Measurements from ENCODE around the gene SMIM12. TPM values are rescaled to one million over a fixed set of nuclear protein-coding genes. Genes with fewer than 3 reads are reported as not detected.

SMIM12 gene
- total RNA-seq, 1 donor from 2014 or later, result 45.4 TPM

GRCh38 chr1:34905098-34905459 lies 45.5 kb upstream of the SMIM12 start:
- TF ChIP-seq CTCF (conservative IDR thresholded peaks at IDR 0.05), result no peak
- no peaks in the 10 kb centered on the region for H3K9me3 Mint-ChIP-seq
- no peak for DNase-seq (ENCODE audit: low read depth, low spot score)
- peaks cover 58% of the 10 kb centered on the region for H3K27me3 Mint-ChIP-seq (ENCODE audit: low read depth)
- no peaks in the 10 kb centered on the region for H3K36me3 Mint-ChIP-seq (ENCODE audit: low read depth)
- H3K4me3 Mint-ChIP-seq, result no peak overlapping the region
- no peaks in the 10 kb centered on the region for H3K4me1 Mint-ChIP-seq
- no peak overlapping the region for H3K27ac Mint-ChIP-seq (ENCODE audit: unreplicated experiment)

GRCh38 chr1:34904236-34905097 lies 44.9 kb upstream of the SMIM12 start:
- no peak for DNase-seq (ENCODE audit: low read depth, low spot score)
- peaks cover 57% of the 10 kb centered on the region for H3K27me3 Mint-ChIP-seq (ENCODE audit: low read depth)
- H3K4me3 Mint-ChIP-seq, result no peak overlapping the region
- H3K9me3 Mint-ChIP-seq, result no peaks in the 10 kb centered on the region
- no peak for TF ChIP-seq CTCF (conservative IDR thresholded peaks at IDR 0.05)
- H3K27ac Mint-ChIP-seq (ENCODE audit: unreplicated experiment), result no peak overlapping the region
- no peaks in the 10 kb centered on the region for H3K36me3 Mint-ChIP-seq (ENCODE audit: low read depth)
- no peaks in the 10 kb centered on the region for H3K4me1 Mint-ChIP-seq

DNA sequence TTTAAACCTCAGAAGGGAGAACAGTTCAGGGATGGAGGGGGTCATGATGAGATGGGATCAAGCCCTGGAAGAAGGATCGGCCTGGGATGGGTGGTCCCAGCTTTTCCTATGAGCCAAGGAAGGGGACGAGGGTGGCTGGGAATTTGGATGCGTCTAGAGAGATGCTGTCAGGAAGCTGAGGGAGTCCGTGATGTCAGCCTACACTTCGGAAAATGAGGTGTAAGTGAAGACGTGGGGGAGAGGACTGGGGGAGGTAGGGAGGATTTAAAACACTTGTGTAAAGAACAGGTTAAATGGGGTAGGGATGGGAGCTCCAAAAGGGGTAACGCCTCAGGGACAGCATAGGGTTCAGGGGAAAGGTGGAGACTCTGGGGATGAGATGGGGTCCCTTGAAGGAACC lies 42.4 kb upstream of the SMIM12 start:
- H3K27ac Mint-ChIP-seq (ENCODE audit: unreplicated experiment), result no peak overlapping the region
- no peaks in the 10 kb centered on the region for H3K4me1 Mint-ChIP-seq
- no peak for TF ChIP-seq CTCF (conservative IDR thresholded peaks at IDR 0.05)
- peaks cover 36% of the 10 kb centered on the region for H3K27me3 Mint-ChIP-seq (ENCODE audit: low read depth)
- H3K36me3 Mint-ChIP-seq (ENCODE audit: low read depth), result no peaks in the 10 kb centered on the region
- no peak for DNase-seq (ENCODE audit: low read depth, low spot score)
- no peak overlapping the region for H3K4me3 Mint-ChIP-seq
- no peaks in the 10 kb centered on the region for H3K9me3 Mint-ChIP-seq

GRCh38 chr1:34900775-34901502 lies 41.4 kb upstream of the SMIM12 start:
- Mint-ChIP-seq H3K4me1 (no peaks in the 10 kb centered on the region), H3K36me3 (ENCODE audit: low read depth) (no peaks in the 10 kb centered on the region), H3K27me3 (ENCODE audit: low read depth) (peaks cover 34% of the 10 kb centered on the region), H3K27ac (ENCODE audit: unreplicated experiment) (no peak overlapping the region), H3K4me3 (no peak overlapping the region), H3K9me3 (no peaks in the 10 kb centered on the region)
- TF ChIP-seq CTCF (conservative IDR thresholded peaks at IDR 0.05), result no peak
- DNase-seq (ENCODE audit: low read depth, low spot score), result no peak

GRCh38 chr1:34899906-34900305 lies 40.4 kb upstream of the SMIM12 start:
- Mint-ChIP-seq H3K9me3 (no peaks in the 10 kb centered on the region), H3K27ac (ENCODE audit: unreplicated experiment) (no peak overlapping the region), H3K36me3 (ENCODE audit: low read depth) (no peaks in the 10 kb centered on the region), H3K4me3 (no peak overlapping the region), H3K27me3 (ENCODE audit: low read depth) (peaks cover 32% of the 10 kb centered on the region), H3K4me1 (no peaks in the 10 kb centered on the region)
- no peak for TF ChIP-seq CTCF (conservative IDR thresholded peaks at IDR 0.05)
- no peak for DNase-seq (ENCODE audit: low read depth, low spot score)

All from neural crest cell (in vitro differentiated cells).